Cardiac septum (tissue), 1 donor: ENCODE results near the gene LRFN4. TPM values are rescaled to one million over a fixed set of nuclear protein-coding genes. Genes with fewer than 3 reads are reported as not detected.

ENCODE experiments used
- DNase-seq: peaks from one replicate; pipeline ENCODE4 v3.0.0-alpha.2; 2020; ENCODE audit warnings: low spot score
- intact Hi-C: fragments of 100-400 bp; cut with DNase I; formaldehyde crosslinking; loops from one replicate; pipeline ENCODE4 v1.14.0; 2022
- total RNA-seq: library from RNA; stranded (reverse); fragmentation: NEBNext Ultra II Directional; extraction: Animal tissue kit (Norgen Biotek cat#: 25700); gene quantifications from one replicate; pipeline ENCODE4 v1.2.1, GENCODE V29; 2021
- donor health status: DM: no; HTN: no; CAD: no.

LRFN4 gene
- total RNA-seq, 1 donor from 2014 or later, result 24.5 TPM

DNA sequence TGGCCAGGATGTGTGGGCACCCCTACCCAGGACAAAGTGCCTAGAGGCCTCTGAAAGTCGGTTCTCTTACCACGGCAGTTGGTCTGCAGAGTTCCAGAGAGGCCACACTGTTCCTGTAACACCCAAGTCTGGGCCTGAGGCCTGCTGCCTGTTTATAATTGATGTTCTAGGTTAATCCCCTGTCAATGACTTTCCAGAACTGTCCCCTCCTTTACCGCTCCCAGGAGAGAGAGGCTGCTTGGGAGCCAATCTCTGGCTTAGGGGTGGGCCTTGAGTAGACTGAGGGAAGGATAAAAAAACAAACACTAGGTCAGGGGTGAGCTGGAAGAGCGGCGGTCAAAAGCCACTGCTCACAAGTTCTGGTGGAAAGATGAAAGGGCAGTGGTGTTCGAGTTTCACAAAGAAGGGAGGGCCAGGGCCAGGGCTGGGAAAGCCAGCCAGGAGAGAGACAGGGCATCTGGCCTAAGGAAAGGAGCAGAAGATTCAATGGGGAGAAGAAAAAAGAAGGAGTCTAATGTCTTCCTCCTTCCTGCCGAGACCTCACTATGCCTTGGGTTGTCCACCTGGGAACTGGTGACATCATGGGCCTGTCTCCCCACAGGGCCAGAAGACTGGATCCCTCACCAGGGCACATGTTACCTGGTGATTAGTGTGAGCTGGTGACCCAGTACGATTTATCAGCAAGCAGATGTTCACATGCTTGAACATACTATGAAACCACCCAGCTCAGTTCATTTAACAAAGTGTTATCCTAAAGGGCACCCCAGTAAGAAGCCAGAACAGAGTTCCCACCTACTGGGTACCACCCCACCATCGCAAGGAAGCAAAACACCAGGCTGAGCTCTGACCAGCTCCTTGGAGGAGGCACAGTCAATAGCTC, 51.1 kb downstream of the LRFN4 start:
- intact Hi-C loops, result no loop called here
- no peak for DNase-seq

DNA sequence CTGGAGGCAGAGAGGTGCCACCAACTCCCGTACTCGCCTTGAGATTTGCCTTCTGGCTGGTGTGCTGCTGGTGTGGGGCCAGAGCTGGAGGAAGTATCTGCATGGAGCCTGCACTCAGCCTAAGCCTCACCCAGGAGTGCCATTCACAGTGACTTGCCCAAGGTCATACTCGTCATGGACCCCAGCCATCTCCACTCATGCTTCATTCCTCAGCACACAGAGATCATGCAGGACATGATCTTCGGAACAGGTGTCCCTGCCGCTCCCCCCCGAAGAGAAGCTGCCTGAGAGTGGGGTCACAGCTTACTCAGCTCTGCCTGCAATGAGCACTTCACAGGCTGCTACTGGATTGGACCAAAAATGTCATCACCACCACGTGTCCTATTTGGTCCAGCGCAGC, 52.3 kb downstream of the LRFN4 start:
- intact Hi-C loops, result no loop called here
- DNase-seq, result no peak

- DNase-seq, result no peak
- intact Hi-C loops, result no loop called here
Measured at GRCh38 chr11:66910016-66910415, 53.2 kb downstream of the LRFN4 start.

Other genes with a start within 250 kb of the LRFN4 start
- 35.2 TPM for gene RBM14, start 240.4 kb upstream of the LRFN4 start, total RNA-seq
- 60.1 TPM for gene RBM4, start 218.4 kb upstream of the LRFN4 start, total RNA-seq
- gene RBM4B, start 179.2 kb upstream of the LRFN4 start, total RNA-seq, result 11.1 TPM
- 1.7 TPM for gene SPTBN2, start 127.8 kb upstream of the LRFN4 start, total RNA-seq
- gene RCE1, start 13.6 kb upstream of the LRFN4 start, total RNA-seq, result 5.7 TPM
- 12.1 TPM for gene PC, start 101.3 kb downstream of the LRFN4 start, total RNA-seq
- gene C11orf86, start 118.2 kb downstream of the LRFN4 start, total RNA-seq, result not detected
- gene SYT12, start 166.1 kb downstream of the LRFN4 start, total RNA-seq, result 2.2 TPM
- gene RHOD, start 199.8 kb downstream of the LRFN4 start, total RNA-seq, result 25.8 TPM